HG03039 (cell line): ENCODE measurements around the gene C20orf173.
"Not testable (repeated sequence)": the region's sequence is repeated elsewhere in the genome, so short reads cannot be mapped to it uniquely, and the experiment has no call there.

ENCODE experiments used
- ATAC-seq: cut with Tn5 transposase; IDR thresholded peaks from one replicate; pipeline ENCODE4 v1.9.1; 2021; ENCODE audit warnings: mild to moderate bottlenecking, moderate library complexity; ENCODE audit not compliant: unreplicated experiment

C20orf173 gene

DNA sequence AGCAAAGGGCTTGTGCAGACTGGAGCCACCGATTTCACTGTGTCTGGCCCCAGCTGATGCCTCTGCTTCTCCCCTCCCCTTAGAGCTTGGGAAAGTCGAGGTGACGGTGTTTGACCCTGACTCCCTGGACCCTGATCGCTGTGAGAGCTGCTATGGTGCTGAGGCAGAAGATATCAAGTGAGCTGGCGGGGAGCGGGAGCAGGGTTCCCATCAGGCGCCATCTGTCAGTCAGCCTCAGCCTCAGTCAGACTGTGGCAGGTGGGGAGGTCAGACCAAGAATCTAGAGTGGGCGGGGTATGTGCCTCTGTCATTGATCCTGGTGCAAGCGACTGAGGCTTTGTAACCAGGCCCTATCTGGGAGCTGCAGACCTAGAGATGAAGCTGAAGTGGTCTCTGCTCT lies 17.9 kb upstream of the C20orf173 start:
- no peak for ATAC-seq

DNA sequence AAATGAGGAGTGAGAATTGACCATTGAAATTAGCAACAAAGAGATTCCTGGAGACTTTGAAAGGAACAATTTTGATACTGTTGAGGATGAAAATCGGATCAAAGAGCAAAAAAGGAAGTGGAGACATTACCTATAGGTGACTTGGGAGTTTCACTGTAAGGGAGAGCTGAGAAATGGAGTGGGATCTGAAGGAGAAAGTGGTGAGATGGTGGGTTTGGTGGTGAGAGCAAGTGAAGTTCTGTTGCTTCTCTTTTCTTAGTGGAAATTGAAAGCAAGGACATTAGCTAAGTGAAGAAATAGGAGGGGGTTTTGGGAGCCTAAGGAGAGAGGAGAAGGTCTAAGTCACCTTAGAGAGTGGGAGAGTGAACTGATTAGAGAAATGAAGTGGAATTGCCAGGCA lies 16.7 kb upstream of the C20orf173 start:
- ATAC-seq = no peak

DNA sequence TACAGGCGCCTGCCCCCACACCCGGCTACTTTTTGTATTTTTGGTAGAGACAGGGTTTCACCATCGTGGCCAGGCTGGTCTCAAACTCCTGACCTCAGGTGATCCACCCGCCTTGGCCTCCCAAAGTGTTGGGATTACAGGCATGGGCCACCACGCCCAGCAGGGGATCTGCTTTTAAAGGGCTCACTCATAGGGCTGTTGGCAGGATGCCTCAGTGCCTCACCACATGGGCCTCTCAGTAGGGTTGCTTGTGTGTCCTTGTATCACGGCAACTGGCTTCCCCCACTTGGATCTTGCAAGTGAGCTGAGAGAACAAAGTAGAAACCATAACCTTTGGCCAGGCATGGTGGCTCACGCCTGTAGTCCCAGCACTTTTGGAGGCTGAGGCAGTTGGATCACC lies 15.5 kb upstream of the C20orf173 start:
- not testable (repeated sequence) for ATAC-seq

DNA sequence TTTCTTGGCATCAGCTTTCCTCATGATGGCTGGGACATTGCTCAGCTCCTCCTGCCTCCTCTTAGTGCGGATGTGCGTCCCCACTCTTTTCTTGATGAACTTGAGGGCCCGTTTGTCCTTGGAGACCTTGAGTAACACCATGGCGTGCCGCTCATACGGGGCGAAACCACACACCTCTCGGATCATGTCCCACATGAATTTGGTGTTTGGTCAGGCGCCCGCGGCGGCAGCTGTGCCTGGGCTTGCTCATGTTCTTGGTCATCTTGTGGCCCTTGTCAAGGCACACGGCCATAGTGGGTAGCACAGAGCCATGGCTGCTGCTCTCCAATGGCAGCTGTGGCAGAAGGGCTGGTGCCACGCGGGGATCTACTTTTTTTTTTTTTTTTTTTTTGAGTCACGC lies 15.0 kb upstream of the C20orf173 start:
- no peak for ATAC-seq

DNA sequence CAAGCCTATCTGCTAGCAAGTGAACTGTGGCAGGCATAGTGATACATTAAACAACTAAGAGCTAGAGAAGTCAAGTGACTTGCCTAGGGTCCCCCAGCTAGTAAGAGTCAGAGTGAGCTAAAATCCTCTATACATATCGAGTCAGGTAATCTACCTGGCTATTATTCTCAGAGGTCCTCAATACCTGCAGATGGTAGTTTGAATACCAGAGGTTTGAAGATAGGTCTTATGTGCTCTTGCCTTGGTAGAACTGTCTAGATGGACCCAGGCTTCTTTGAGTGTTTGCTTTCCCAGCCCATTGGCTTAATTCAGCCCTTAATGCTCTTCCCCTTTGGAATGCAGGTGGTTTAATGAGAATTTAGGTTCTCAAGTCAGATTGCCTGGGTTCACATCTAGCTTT lies 13.5 kb upstream of the C20orf173 start:
- no peak for ATAC-seq

DNA sequence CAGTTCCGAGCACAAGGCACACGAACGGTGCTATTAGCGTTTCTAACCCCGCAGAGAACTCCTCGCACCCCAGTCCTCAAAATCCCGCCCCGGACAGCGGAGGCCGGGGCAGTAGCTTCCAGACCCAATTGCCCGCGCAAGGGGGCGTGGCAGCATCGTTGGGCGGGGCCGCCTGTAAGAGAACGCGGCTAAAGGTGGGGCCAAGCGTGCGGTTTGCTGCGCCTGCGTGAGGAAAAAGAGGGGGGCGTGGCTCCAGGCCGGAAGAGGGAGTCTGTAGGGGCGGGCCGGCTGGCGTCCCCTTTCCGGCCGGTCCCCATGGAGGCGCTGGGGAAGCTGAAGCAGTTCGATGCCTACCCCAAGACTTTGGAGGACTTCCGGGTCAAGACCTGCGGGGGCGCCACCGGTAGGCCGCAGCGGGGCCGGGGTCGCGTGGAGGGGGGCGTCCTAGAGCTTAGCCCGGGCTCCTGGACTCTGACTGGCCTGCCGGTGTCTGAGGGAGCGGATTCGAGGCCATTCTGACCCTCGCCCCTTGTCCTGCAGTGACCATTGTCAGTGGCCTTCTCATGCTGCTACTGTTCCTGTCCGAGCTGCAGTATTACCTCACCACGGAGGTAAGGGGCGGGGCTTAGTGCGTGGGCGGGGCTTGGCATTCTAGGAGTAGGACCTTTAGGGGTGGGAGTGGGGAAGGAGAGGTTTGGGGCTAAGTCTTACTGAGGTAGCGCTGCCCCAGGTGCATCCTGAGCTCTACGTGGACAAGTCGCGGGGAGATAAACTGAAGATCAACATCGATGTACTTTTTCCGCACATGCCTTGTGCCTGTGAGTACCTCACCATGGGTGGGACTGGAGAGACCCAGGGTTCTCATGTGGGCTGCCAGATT lies 12.6 kb upstream of the C20orf173 start, which contains the start of gene ERGIC3:
Gene ERGIC3, plus strand, starts transcription at position 296 of the 880 bp plus-strand sequence. Its CDS starts 20 bp downstream, at position 316.
- ATAC-seq = peak; percentile 76

DNA sequence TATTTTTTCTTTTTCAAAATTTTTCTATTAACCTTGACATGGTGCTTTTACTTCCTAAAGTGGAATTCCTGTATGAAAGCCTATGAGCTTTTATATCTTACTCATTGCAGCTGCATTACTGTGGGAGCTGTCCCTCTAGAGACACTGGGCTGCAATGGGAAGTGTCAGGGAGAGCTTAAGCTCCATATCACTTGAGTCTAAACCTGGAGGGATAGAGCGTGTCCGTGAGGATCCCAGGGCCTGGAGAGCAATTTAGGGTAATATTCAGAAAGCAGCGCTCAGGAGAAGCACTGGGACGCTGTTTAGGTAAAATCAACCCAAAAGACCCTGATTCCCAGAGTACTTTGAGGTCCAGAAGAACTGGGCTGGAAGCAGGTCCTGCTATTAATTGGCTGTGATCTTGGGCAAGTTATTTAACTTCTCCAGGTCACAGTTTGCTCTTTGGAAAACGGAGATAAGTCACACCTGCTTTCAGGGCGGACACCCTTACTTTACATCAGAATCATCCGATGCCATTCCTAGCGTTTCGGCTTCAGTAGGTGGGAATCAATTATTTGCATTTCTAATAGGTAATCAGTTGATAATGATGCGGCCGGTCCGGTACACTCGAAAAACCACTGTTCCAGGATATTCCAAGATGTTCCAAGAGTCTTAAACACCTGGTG lies 11.8 kb upstream of the C20orf173 start:
- ATAC-seq = no peak

DNA sequence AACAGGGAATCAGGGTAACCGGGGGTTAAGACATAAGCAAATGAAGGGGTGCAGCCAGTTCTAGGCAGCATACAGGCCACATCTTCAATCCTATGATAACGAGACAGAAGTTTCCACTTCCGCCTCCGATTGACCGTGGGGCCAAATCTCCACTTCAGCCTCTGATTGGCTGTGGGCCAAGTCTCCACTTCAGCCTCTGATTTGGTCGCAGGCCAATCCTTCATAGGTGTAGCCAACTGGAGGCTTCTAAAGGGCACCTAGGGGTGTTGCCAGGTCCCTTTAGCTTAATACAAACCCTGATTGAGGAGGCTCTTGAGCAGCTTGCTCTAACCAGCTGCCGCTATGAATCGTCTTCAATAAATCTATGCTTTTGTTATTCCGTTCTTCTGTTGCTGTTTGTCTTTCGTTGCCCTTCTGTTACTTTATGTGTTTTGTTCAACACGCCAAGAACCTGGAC lies 10.3 kb upstream of the C20orf173 start:
- ATAC-seq = no peak

DNA sequence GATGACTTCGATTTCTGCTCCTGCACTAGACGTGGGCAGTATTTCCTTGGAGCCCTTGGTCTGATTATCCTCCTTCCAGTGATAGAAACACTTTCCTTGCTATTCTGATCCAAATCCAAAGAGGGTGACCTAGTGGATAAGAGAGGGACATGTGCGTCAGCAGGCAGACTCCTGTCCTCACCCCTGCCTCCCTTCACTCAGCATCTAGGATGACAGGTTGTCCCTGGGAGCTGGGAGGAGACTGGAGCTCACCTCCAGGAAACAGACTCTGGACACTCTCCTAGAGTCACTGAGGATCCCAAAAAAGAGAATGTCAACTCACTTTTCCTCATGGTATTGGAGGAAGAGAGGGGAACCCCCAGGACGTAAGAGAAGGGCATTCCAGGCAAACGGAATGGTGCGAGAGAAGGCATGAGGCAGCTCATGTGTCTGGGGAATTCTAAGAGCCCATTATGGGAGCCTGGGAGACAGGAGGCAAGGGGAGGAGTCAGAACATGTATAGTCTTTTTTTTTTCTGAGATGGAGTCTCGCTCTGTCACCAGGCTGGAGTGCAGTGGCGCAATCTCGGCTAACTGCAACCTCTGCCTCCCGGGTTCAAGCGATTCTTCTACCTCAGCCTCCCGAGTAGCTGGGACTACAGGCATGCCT lies 2.2 kb downstream of the C20orf173 start:
- no peak for ATAC-seq

DNA sequence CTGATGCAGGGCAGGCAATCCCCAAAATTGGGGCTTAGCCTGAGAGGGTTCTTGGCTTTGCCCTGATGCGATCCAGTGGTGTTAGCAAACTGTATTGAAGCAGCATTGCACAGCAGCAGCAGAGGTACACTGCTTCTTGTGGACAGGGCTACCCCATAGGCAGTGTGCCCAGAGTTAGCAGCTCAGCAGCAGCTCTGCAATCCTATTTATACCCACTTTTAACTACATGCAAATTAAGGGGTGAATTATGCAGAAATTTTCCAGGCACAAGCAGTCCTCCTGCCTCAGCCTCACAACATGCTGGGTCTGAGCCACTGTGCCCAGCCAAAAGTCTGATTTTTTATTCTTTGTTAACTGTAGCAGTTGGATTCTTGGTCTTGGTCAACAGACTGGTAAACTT lies 3.8 kb downstream of the C20orf173 start:
- ATAC-seq = no peak

DNA sequence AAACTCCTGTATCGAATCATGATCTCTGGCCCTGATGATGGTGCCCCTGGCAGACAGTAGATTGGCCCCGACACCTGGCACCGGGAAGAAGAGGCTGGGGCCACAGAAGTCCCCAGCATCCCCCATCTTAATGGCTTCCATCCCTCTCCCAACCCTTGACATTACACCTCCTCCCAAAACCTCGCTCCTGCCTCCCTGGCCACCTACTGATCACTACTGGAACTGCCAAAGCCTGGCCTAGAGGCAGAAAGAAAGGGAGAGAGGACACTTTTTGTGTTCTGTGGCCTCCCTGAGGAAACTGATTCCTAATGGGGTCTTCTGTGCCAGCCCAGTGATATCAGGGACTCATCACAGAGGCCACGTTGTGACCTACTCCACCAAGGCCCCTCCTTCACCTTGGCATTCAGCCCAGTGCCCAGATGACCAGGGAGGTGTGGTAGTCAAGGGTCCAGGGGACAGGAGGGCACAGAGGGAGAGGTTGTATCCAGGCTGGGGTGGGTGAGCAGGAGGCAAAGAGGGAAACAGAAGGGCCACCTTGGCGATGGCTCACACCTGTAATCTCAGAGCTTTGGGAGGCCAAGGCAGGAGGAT lies 6.1 kb downstream of the C20orf173 start:
- ATAC-seq = no peak

DNA sequence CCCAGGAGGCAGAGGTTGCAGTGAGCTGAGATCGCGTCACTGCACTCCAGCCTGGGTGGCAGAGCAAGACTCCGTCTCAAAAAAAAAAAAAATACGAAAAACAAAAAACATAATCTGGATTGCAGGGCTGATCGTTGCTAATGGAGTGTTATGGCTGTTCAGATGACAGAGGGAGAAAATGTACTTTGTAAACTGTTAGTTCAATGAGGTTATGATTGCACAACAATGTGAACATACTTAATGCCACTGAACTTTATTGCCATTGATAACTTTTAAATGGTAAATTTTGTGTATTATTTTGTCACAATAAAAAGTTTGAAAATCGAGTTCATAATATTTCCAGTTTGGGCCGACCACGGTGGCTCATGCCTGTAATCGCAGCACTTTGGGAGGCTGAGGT lies 10.5 kb downstream of the C20orf173 start:
- no peak for ATAC-seq

DNA sequence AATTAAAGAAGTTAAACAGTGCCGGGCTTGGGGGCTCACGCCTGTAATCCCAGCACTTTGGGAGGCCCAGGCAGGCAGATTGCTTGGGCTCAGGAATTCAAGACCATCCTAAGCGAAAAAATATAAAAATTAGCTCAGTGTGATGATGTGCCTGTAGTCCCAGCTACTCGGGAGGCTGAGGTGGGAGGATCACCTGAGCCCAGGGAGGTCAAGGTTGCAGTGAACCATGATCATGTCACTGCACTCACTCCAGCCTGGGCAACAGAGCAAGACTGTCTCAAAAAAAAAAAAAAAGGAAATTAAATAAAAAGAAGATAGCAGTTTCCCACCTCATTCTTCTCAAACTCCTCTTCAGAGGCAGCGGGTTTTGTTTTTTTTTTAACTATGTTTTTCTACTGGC lies 11.7 kb downstream of the C20orf173 start:
- not testable (repeated sequence) for ATAC-seq

DNA sequence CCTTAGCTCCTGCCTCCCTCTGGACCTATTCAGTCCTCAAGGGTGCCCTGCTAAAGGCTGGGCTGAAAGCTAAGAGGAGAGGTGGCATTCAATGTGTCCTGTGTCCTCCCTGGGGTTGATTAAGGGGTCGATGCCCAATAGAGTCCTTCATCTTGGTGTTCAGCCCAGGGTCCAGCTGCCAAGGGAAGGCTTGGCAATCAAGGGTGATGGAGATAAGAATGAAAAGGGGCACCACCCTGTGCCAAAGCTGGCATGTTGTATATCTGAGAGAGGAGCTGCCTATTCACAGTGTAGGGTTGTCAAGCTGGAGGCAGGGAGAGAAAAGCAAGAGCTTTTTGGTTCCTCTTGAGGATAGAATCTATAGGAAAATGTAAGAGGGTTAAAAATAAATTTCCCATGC lies 12.3 kb downstream of the C20orf173 start:
- no peak for ATAC-seq

DNA sequence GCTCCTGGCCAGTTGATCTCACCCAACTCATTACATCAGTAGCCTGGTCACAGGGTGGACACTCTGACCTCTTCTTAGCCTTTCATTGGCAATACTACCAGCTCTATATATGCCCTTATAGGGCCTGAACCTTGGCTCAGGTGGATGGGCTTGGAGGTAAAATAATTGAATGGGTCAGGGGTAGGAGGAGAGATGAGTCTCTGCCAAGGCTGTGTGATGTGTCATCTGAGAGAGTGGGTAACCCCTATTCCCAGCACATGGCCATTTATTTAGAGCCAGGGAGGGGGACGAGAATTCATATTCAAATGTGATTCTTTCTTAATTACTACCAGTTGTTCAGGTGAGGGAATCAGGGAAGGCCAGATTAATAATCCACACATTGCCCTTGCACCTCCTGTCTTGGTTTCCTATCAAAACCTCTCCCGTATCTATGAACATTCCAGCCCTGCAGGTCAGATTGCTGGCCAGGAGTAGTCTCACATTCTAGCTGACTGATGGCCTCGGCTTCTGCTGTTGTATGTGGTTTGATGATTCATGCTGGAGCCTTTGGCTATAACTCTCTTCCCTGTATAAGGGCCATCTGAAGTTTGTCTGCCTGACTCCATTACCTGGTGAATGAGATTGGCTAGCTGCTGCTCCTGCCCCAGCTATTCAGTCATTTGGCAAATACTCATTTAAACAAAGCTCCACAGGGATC lies 13.4 kb downstream of the C20orf173 start:
- ATAC-seq = no peak

DNA sequence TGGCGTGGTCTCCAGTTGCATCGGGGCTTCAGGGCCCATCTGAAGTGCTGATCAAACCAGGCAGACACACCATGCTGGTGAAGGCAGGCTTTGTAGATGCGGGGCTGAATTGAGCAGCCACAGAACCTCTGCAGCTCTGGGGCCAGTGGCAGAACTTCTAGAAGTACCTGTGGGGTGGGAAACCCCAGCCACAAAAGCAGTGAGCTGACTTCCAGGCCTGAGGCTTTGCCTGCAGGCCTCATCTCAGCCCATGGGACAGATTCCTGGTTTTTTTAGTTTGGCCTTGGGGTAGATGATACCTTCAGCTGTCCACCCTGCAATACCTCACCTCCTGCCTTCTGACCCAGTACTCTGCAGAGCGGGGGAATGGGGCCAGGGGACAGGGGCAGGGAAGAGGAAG lies 14.1 kb downstream of the C20orf173 start:
- ATAC-seq = no peak

DNA sequence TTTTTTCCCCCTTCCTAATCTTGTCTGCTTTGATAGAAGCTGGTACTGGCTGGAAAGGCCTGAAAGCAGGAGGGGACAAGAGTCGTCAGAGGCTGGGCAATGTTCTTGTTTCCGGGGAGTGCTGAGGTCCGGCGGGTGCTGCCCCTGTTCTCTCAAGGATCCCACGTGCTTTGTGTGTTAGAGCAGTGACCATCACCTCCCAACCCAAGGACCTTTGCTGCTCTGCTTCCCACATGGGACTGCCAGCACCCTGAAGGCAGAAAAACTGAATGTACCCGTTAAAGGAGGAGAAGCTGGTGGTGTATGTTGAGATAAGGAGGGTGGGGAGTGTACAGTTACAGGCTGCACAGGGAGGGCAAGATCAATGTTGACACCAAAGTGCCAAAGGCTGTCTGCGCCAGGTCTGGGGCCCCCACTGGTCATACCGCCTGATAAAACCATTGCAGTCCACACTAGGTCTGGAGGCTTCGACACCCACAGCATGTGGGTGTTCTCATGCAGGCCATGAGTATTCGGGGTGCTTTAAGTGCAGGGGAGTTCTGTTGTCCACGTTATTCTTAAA lies 15.0 kb downstream of the C20orf173 start:
- ATAC-seq = no peak

DNA sequence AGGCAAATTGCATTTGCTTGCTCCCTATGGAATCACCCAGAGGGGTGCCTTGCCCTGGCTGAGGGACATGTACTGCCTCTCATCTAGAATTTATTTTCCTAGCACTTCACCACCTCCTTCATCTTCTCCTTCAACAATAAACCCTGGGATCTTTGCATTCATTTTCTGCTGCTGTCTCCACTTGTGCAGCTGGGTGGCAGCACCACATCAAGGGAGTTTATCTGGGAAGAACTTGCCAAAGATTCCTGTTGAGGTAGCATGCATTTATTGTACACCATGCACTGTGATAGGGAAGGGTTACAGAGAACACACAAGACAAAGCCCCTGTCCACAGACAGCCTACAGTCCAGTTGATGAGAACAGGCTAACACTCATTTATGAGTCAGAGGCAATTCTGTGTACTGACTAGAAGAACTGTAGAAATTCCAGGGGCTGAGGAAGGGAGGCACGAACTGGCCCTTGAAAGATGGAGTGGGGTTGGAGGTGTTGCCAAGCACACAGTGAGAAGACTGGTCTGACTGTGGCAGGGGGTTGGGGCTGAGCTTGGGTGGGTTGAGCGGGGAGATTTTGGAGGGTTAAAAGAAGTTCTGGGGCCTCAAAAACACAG lies 17.5 kb downstream of the C20orf173 start:
- no peak for ATAC-seq

DNA sequence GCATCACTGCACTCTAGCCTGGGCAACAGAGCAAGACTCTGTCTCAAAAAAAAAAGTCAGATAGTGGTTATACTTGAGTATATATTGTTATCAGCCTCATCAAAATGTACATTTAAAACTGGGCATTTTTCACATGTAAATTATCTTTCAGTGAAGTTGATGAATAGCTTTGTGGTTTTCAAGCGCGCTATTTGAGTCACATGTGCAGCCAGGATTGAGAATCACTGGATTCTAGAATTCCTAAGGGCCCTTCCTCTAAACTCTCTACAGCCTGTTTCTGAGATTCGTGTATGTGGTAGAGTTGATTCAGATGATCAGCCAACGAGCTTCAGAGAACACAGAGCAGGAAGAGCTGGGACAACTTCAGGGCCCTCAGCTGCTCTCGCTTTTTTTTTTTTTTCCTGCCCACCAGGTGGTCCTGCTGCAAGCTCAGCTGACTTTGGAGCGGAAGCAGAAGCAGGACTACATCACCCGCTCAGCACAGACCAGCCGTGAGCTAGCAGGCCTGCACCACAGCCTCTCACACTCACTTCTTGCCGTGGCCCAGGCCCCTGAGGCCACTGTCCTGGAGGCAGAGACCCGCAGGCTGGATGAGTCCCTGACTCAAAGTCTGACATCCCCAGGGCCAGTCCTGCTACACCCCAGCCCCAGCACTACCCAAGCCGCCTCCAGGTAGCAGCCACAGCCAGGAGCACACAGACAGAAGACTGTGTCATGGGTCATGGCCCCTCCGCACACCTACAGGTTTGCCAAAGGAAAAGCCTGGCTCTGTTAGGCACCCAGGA lies 18.3 kb downstream of the C20orf173 start:
- no peak for ATAC-seq
